NB4 (cell line): ENCODE results near the gene CWF19L1.

ENCODE experiments used
- CTCF ChIP-seq: IDR thresholded peaks from one replicate; pipeline ENCODE4 v1.5.1; 2012; ENCODE audit warnings: low read depth, low read length
- MAX ChIP-seq: IDR thresholded peaks from 2 replicates; pipeline ENCODE4 v1.6.1; 2011; ENCODE audit warnings: low read depth, low read length
- MYC ChIP-seq: IDR thresholded peaks from 2 replicates; pipeline ENCODE4 v1.6.1; 2011; ENCODE audit warnings: low read depth, low read length
- POLR2A ChIP-seq: IDR thresholded peaks from 2 replicates; pipeline ENCODE4 v1.6.1; 2011; ENCODE audit warnings: mild to moderate bottlenecking; ENCODE audit not compliant: insufficient read length; ENCODE audit errors: extremely low read depth

GRCh38 chr10:100194711-100195110, 72.7 kb downstream of the CWF19L1 start:
- TF ChIP-seq CTCF (no peak), POLR2A (no peak), MAX (no peak), MYC (no peak)
